BLaER1 treated with 17β-estradiol and CSF1 and Interleukin-3, amounts not matched to agents 10 nM and 100 nM (cell line): ENCODE results near the gene GGT6.

Experiments
- H3K27ac ChIP-seq, 11 experiments: shearing (Covaris generic); formaldehyde crosslinking; 2 replicates each; pipeline ENCODE4 v1.8.1; 2022
- H3K27me3 ChIP-seq, 11 experiments: shearing (Covaris generic); formaldehyde crosslinking; 2 replicates each; pipeline ENCODE4 v1.8.1; 2022
- H3K36me3 ChIP-seq, 11 experiments: shearing (Covaris generic); formaldehyde crosslinking; 2 replicates each; pipeline ENCODE4 v1.8.1; 2022
- H3K4me1 ChIP-seq, 10 experiments: shearing (Covaris generic); formaldehyde crosslinking; 2 replicates each; pipeline ENCODE4 v1.8.1; 2022
- H3K4me2 ChIP-seq, 11 experiments: shearing (Covaris generic); formaldehyde crosslinking; 2 replicates each; pipeline ENCODE4 v1.8.1; 2022
- H3K4me3 ChIP-seq, 10 experiments: shearing (Covaris generic); formaldehyde crosslinking; 2 replicates each; pipeline ENCODE4 v1.8.1; 2022
- H3K9ac ChIP-seq, 11 experiments: shearing (Covaris generic); formaldehyde crosslinking; 2 replicates each; pipeline ENCODE4 v1.8.1; 2022
- H3K9me3 ChIP-seq, 11 experiments: shearing (Covaris generic); formaldehyde crosslinking; replicated peaks in 1 of 11; 2 replicates each; pipeline ENCODE4 v1.8.1; 2022
- H4K20me1 ChIP-seq, 11 experiments: shearing (Covaris generic); formaldehyde crosslinking; 2 replicates each; pipeline ENCODE4 v1.8.1; 2022
- Cebpa-rat ChIP-seq, 11 experiments: shearing (Covaris generic); IDR thresholded peaks; 2 replicates each; pipeline ENCODE4 v1.8.1; 2022

GGT6 gene

GRCh38 chr17:4573669-4574068 is 13.3 kb upstream of the GGT6 start:
- Histone ChIP-seq H3K4me2 (peak overlapping the region in 3 of 11 experiments; percentile 27 to 72 (median 34); a peak in 6 of 22 replicates), H3K9ac (0 out of 22 replicates have a peak overlapping the region, but pooled peaks of 1 of the 11 experiments have one; percentile 17), H3K4me1 (peaks cover 15 to 31% (median 21%) of the 10 kb centered on the region in 10 experiments), H3K27me3 (no peaks in the 10 kb centered on the region), H3K36me3 (no peaks in the 10 kb centered on the region), H3K4me3 (no peak overlapping the region), H4K20me1 (no peaks in the 10 kb centered on the region), H3K27ac (no peak overlapping the region), H3K9me3 (no peaks in the 10 kb centered on the region)
- TF ChIP-seq Cebpa-rat (IDR thresholded peaks at IDR 0.05) = no peak

- H3K36me3 ChIP-seq = no peaks in the 10 kb centered on the region
- no peaks in the 10 kb centered on the region for H3K9me3 ChIP-seq
- H3K9ac ChIP-seq = no peak overlapping the region
- no peak overlapping the region for H3K27ac ChIP-seq
- TF ChIP-seq Cebpa-rat (IDR thresholded peaks at IDR 0.05) = no peak
- H3K27me3 ChIP-seq = no peaks in the 10 kb centered on the region
- H3K4me3 ChIP-seq = no peak overlapping the region
- peaks cover 15 to 31% (median 21%) of the 10 kb centered on the region in 10 experiments for H3K4me1 ChIP-seq
- H4K20me1 ChIP-seq = no peaks in the 10 kb centered on the region
- H3K4me2 ChIP-seq = peak overlapping the region in 1 of 11 experiments; percentile 34; a peak in 1 of 22 replicates
These were observed 12.7 kb upstream of the GGT6 start for GRCh38 chr17:4573115-4573514.

GRCh38 chr17:4572131-4572530 is 11.8 kb upstream of the GGT6 start:
- H3K4me2 ChIP-seq = no peak overlapping the region
- H3K36me3 ChIP-seq = no peaks in the 10 kb centered on the region
- no peak overlapping the region for H3K9ac ChIP-seq
- TF ChIP-seq Cebpa-rat (IDR thresholded peaks at IDR 0.05) = no peak
- no peaks in the 10 kb centered on the region for H3K9me3 ChIP-seq
- no peak overlapping the region for H3K4me3 ChIP-seq
- no peak overlapping the region for H3K27ac ChIP-seq
- H3K4me1 ChIP-seq = peaks cover 10 to 26% (median 17%) of the 10 kb centered on the region in 10 experiments
- no peaks in the 10 kb centered on the region for H4K20me1 ChIP-seq
- H3K27me3 ChIP-seq = no peaks in the 10 kb centered on the region

- Histone ChIP-seq H3K9me3 (no peaks in the 10 kb centered on the region), H3K4me3 (no peak overlapping the region), H4K20me1 (no peaks in the 10 kb centered on the region), H3K4me1 (peaks cover 0 to 16% (median 9%) of the 10 kb centered on the region in 10 experiments; a peak in 12 of 20 replicates), H3K27ac (no peak overlapping the region), H3K4me2 (peak overlapping the region in 3 of 11 experiments; percentile 4 to 12 (median 6); a peak in 3 of 22 replicates), H3K9ac (no peak overlapping the region), H3K36me3 (no peaks in the 10 kb centered on the region), H3K27me3 (no peaks in the 10 kb centered on the region)
- TF ChIP-seq Cebpa-rat (IDR thresholded peaks at IDR 0.05) = no peak
These were observed 9.2 kb upstream of the GGT6 start for GRCh38 chr17:4569591-4569990.

GRCh38 chr17:4566785-4567184 is 6.4 kb upstream of the GGT6 start:
- H3K4me3 ChIP-seq = no peak overlapping the region
- H3K9me3 ChIP-seq = no peaks in the 10 kb centered on the region
- H3K27ac ChIP-seq = no peak overlapping the region
- H3K9ac ChIP-seq = no peak overlapping the region
- no peak overlapping the region for H3K4me2 ChIP-seq
- H4K20me1 ChIP-seq = no peaks in the 10 kb centered on the region
- peaks cover 7 to 26% (median 14%) of the 10 kb centered on the region in 10 experiments; a peak in 17 of 20 replicates for H3K4me1 ChIP-seq
- TF ChIP-seq Cebpa-rat (IDR thresholded peaks at IDR 0.05) = no peak
- no peaks in the 10 kb centered on the region for H3K27me3 ChIP-seq
- no peaks in the 10 kb centered on the region for H3K36me3 ChIP-seq

- Histone ChIP-seq H3K4me3 (no peak overlapping the region), H3K9ac (peak overlapping the region in 4 of 11 experiments; percentile 17 to 44 (median 20); a peak in 4 of 22 replicates), H3K9me3 (no peaks in the 10 kb centered on the region), H3K4me1 (peaks cover 7 to 40% (median 27%) of the 10 kb centered on the region in 10 experiments; a peak in 17 of 20 replicates), H3K4me2 (peak overlapping the region; percentile 21 to 61 (median 50); a peak in 16 of 22 replicates), H3K27ac (no peak overlapping the region), H3K36me3 (no peaks in the 10 kb centered on the region), H3K27me3 (no peaks in the 10 kb centered on the region), H4K20me1 (no peaks in the 10 kb centered on the region)
- no peak for TF ChIP-seq Cebpa-rat (IDR thresholded peaks at IDR 0.05)
These were observed 5.1 kb upstream of the GGT6 start for GRCh38 chr17:4565209-4566141.

- peaks cover 7 to 48% (median 36%) of the 10 kb centered on the region in 10 experiments; a peak in 17 of 20 replicates for H3K4me1 ChIP-seq
- H4K20me1 ChIP-seq = no peaks in the 10 kb centered on the region
- H3K27ac ChIP-seq = 0 out of 22 replicates have a peak overlapping the region, but pooled peaks of 1 of the 11 experiments have one; percentile 19
- TF ChIP-seq Cebpa-rat (IDR thresholded peaks at IDR 0.05) = no peak
- H3K4me3 ChIP-seq = no peak overlapping the region
- no peaks in the 10 kb centered on the region for H3K9me3 ChIP-seq
- no peaks in the 10 kb centered on the region for H3K27me3 ChIP-seq
- no peaks in the 10 kb centered on the region for H3K36me3 ChIP-seq
- peak overlapping the region in 1 of 11 experiments; percentile 5; a peak in 1 of 22 replicates for H3K9ac ChIP-seq
- H3K4me2 ChIP-seq = peak overlapping the region in 9 of 11 experiments; percentile 18 to 79 (median 62); a peak in 18 of 22 replicates
These were observed 1.9 kb upstream of the GGT6 start for GRCh38 chr17:4562015-4562969.

- H4K20me1 ChIP-seq = no peaks in the 10 kb centered on the region
- no peaks in the 10 kb centered on the region for H3K27me3 ChIP-seq
- TF ChIP-seq Cebpa-rat (IDR thresholded peaks at IDR 0.05) = no peak
- no peak overlapping the region for H3K27ac ChIP-seq
- H3K9ac ChIP-seq = 0 out of 22 replicates have a peak overlapping the region, but pooled peaks of 1 of the 11 experiments have one; percentile 7
- no peaks in the 10 kb centered on the region for H3K9me3 ChIP-seq
- peak overlapping the region in 8 of 11 experiments; percentile 20 to 79 (median 59); a peak in 15 of 22 replicates for H3K4me2 ChIP-seq
- no peak overlapping the region for H3K4me3 ChIP-seq
- H3K36me3 ChIP-seq = no peaks in the 10 kb centered on the region
- peaks cover 13 to 57% (median 44%) of the 10 kb centered on the region in 10 experiments for H3K4me1 ChIP-seq
These were observed 470 bp upstream of the GGT6 start for GRCh38 chr17:4560837-4561256.
